OCI-LY3 (cell line): ENCODE data around the gene EFCAB5.

ENCODE experiments used
- H2AFZ ChIP-seq: fragments of 200-600, 300-600 bp; shearing (Covaris generic); 2 replicates; pipeline ENCODE4 v1.6.0; 2014; ENCODE audit warnings: antibody characterized with exemption, low read depth, low read length
- H3K27ac ChIP-seq: fragments of 200-600, 300-600 bp; sonication (generic); 2 replicates; pipeline ENCODE4 v1.5.1; 2014; ENCODE audit warnings: mild to moderate bottlenecking, low read length, moderate library complexity, mixed read lengths
- H3K27me3 ChIP-seq: fragments of 200-600, 300-600 bp; sonication (generic); 2 replicates; pipeline ENCODE4 v1.6.1; 2014; ENCODE audit warnings: low read depth, low read length, mixed read lengths
- H3K36me3 ChIP-seq: fragments of 200-600, 300-600 bp; sonication (generic); replicated peaks from 2 replicates; pipeline ENCODE3; 2014; ENCODE audit warnings: low read depth, low read length, mixed read lengths
- H3K4me1 ChIP-seq: fragments of 300-600, 200-600 bp; sonication (generic); 2 replicates; pipeline ENCODE4 v1.6.1; 2014; ENCODE audit warnings: low read length, mixed read lengths
- H3K4me2 ChIP-seq: fragments of 200-600, 300-600 bp; sonication (generic); 2 replicates; pipeline ENCODE4 v1.6.1; 2014; ENCODE audit warnings: low read length, mixed read lengths
- H3K4me3 ChIP-seq: fragments of 300-600, 200-600 bp; sonication (generic); 2 replicates; pipeline ENCODE4 v1.5.1; 2014; ENCODE audit warnings: antibody characterized with exemption, mild to moderate bottlenecking, low read length, moderate library complexity
- H3K79me2 ChIP-seq: fragments of 300-600, 200-600 bp; shearing (Covaris generic); 2 replicates; pipeline ENCODE4 v1.6.1; 2014; ENCODE audit warnings: mild to moderate bottlenecking, low read length, mixed read lengths
- H3K9ac ChIP-seq: fragments of 300-600, 200-600 bp; shearing (Covaris generic); 2 replicates; pipeline ENCODE4 v1.6.0; 2014; ENCODE audit warnings: mild to moderate bottlenecking, low read length, moderate library complexity
- H3K9me3 ChIP-seq: fragments of 200-600, 300-600 bp; shearing (Covaris generic); 2 replicates; pipeline ENCODE4 v1.6.1; 2014; ENCODE audit warnings: low read length, mixed read lengths; ENCODE audit not compliant: insufficient read depth
- H4K20me1 ChIP-seq: fragments of 200-600, 300-600 bp; sonication (generic); 2 replicates; pipeline ENCODE4 v1.6.1; 2016; ENCODE audit warnings: low read length, mixed read lengths; ENCODE audit not compliant: insufficient read depth
- EZH2phosphoT487 ChIP-seq: fragments of 200-600 bp; shearing (Covaris generic); IDR thresholded peaks from 2 replicates; pipeline ENCODE4 v1.6.1; 2018; ENCODE audit warnings: antibody characterized with exemption, mixed run types, low read depth
- TF ChIP-seq, protein P1 (sequence below): fragments of 200-600, 300-600 bp; sonication (generic); IDR thresholded peaks from 2 replicates; pipeline ENCODE4 v1.5.1; 2014; ENCODE audit warnings: antibody characterized with exemption, low read length, low read depth

EFCAB5 gene

GRCh38 chr17:29924786-29925185, 16.6 kb upstream of the EFCAB5 start:
- Histone ChIP-seq H3K36me3 (no peaks in the 10 kb centered on the region), H3K9me3 (no peaks in the 10 kb centered on the region), H3K79me2 (peaks cover 58% of the 10 kb centered on the region), H2AFZ (no peak overlapping the region), H3K4me3 (no peak overlapping the region), H3K9ac (no peak overlapping the region), H4K20me1 (no peaks in the 10 kb centered on the region), H3K4me2 (no peak overlapping the region; the same call in 1 of the 2 replicates), H3K4me1 (peaks cover 23% of the 10 kb centered on the region), H3K27me3 (no peaks in the 10 kb centered on the region), H3K27ac (no peak overlapping the region)
- no peak for TF ChIP-seq EZH2phosphoT487
- TF ChIP-seq, protein P1, sequence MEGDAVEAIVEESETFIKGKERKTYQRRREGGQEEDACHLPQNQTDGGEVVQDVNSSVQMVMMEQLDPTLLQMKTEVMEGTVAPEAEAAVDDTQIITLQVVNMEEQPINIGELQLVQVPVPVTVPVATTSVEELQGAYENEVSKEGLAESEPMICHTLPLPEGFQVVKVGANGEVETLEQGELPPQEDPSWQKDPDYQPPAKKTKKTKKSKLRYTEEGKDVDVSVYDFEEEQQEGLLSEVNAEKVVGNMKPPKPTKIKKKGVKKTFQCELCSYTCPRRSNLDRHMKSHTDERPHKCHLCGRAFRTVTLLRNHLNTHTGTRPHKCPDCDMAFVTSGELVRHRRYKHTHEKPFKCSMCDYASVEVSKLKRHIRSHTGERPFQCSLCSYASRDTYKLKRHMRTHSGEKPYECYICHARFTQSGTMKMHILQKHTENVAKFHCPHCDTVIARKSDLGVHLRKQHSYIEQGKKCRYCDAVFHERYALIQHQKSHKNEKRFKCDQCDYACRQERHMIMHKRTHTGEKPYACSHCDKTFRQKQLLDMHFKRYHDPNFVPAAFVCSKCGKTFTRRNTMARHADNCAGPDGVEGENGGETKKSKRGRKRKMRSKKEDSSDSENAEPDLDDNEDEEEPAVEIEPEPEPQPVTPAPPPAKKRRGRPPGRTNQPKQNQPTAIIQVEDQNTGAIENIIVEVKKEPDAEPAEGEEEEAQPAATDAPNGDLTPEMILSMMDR = no peak

GRCh38 chr17:29927546-29927945, 13.9 kb upstream of the EFCAB5 start:
- Histone ChIP-seq H3K36me3 (no peaks in the 10 kb centered on the region), H3K27me3 (no peaks in the 10 kb centered on the region), H3K9me3 (no peaks in the 10 kb centered on the region), H3K4me1 (peaks cover 35% of the 10 kb centered on the region), H3K27ac (no peak overlapping the region), H2AFZ (no peak overlapping the region), H3K79me2 (peaks cover 48% of the 10 kb centered on the region), H3K9ac (no peak overlapping the region), H3K4me2 (no peak overlapping the region), H3K4me3 (no peak overlapping the region), H4K20me1 (no peaks in the 10 kb centered on the region)
- TF ChIP-seq EZH2phosphoT487 = no peak
- TF ChIP-seq, protein P1 = no peak

DNA sequence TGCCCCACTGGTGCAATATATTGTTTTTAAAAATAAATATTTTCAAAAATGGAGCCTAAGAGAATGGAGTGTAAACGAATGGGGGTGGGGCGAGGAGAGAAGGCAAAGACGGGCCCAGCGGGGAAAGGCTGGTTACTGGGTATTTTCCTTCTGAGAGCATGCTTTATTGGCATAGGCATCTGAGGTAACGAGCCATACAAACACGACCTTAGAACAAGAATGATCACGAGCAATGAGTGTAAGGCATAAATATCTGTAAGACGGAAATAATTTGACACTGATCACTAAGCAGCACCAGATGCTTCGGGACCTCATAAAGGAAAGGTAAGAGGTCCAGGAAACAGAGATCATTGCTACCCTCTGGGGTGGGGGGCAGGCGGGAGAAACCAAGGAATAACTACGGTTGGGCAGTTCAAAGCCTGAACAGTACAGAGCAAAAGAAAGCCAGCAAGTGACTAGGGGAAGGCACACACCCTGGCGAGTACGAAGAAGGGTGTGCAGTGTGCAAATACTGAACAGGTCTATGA, 12.4 kb upstream of the EFCAB5 start:
- peak overlapping the region; percentile 79 for H3K27ac ChIP-seq
- peak overlapping the region; percentile 80 for H3K4me2 ChIP-seq
- no peaks in the 10 kb centered on the region for H3K9me3 ChIP-seq
- no peaks in the 10 kb centered on the region for H4K20me1 ChIP-seq
- H3K79me2 ChIP-seq = peaks cover 41% of the 10 kb centered on the region
- TF ChIP-seq, protein P1 = no peak
- TF ChIP-seq EZH2phosphoT487 = no peak
- no peaks in the 10 kb centered on the region for H3K36me3 ChIP-seq
- H3K4me1 ChIP-seq = peaks cover 27% of the 10 kb centered on the region
- H2AFZ ChIP-seq = peak overlapping the region; percentile 64
- peak overlapping the region; percentile 83 for H3K9ac ChIP-seq
- H3K27me3 ChIP-seq = no peaks in the 10 kb centered on the region
- H3K4me3 ChIP-seq = peak overlapping the region; percentile 87

DNA sequence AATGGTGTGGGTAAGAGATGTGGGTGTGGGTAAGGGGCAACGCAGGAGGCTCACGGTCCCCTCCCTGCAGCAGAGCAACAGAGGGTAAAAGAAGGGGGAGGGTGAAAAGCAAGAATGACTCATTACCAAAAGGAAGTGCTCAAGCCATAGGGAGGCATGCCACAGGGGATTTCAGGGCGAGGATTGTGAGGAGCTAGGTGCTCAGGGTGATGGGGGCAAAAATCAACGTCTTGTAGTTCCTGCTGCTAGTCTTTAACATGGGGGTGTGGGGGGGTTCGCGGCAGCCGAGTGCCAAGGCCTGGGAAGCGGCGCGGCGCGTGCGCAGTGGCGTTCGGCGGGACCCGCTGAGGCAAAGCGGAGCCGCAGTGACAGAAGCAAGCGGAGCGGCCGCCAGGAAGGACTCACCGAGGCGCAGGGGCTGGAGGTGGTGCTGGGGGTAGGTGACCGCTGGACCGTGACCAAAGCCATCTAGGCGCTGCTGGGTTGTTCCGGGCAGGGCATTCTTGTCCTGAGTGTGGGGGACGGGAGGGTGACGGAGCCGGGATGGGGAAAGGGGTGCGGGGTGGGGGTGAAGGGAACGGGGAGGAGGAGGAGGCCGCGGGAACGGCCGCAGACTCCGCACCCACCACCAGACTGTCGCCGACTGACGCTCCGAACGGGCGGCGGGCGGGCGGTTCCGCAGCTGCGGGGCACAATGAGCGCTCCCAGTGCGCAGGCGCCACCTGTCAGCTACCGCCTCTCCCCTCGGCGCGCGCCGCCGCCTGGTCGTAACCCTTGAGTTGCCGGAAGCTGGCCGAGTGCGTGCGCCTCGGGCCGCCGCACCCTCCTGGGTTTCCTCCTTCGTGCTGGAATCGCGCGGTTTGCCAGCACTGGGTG, 11.7 kb upstream of the EFCAB5 start, which contains the start of gene SSH2:
Gene SSH2, minus strand, starts transcription at position 696 of the 876 bp plus-strand sequence. Its CDS starts 228 bp downstream, at position 468.
- H2AFZ ChIP-seq = peak within 1 kb of the TSS; percentile 82
- H3K4me2 ChIP-seq = peak within 1 kb of the TSS; percentile 80
- no peak for TF ChIP-seq EZH2phosphoT487
- TF ChIP-seq, protein P1 = no peak
- H3K27me3 ChIP-seq = no peaks in the 10 kb centered on the region
- peak within 1 kb of the TSS; percentile 83 for H3K9ac ChIP-seq
- H3K79me2 ChIP-seq = peaks cover 40% of the 10 kb centered on the region
- no peaks in the 10 kb centered on the region for H4K20me1 ChIP-seq
- peak within 1 kb of the TSS; percentile 79 for H3K27ac ChIP-seq
- peaks cover 20% of the 10 kb centered on the region for H3K4me1 ChIP-seq
- no peaks in the 10 kb centered on the region for H3K9me3 ChIP-seq
- no peaks in the 10 kb centered on the region for H3K36me3 ChIP-seq
- H3K4me3 ChIP-seq = peak within 1 kb of the TSS; percentile 87
